ENCODE data around the gene FOXR1.

DNA sequence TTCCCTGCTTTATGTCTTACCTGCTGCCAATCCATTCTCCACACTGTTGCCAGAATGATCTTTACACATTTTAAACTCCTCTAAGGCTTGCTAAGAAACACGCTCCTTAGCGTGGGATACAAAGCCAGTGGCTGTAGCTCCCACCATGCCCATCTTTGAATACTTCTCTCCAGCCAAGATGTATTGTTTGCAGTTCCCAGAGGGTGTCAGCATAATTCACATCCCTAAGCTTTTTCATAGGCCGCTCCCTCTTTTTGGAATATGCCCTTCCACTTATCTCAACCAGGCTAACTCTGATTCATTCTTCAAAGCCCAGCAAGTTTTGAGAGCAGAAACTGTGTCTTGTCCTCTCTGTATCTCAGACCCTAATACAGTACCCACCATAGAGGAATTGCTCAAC is 23.6 kb upstream of the FOXR1 start:
- TF ChIP-seq EZH2phosphoT487 (IDR thresholded peaks at IDR 0.05) (no peak), EZH2 (IDR thresholded peaks at IDR 0.05) (no peak)
- TF ChIP-seq, protein P1, sequence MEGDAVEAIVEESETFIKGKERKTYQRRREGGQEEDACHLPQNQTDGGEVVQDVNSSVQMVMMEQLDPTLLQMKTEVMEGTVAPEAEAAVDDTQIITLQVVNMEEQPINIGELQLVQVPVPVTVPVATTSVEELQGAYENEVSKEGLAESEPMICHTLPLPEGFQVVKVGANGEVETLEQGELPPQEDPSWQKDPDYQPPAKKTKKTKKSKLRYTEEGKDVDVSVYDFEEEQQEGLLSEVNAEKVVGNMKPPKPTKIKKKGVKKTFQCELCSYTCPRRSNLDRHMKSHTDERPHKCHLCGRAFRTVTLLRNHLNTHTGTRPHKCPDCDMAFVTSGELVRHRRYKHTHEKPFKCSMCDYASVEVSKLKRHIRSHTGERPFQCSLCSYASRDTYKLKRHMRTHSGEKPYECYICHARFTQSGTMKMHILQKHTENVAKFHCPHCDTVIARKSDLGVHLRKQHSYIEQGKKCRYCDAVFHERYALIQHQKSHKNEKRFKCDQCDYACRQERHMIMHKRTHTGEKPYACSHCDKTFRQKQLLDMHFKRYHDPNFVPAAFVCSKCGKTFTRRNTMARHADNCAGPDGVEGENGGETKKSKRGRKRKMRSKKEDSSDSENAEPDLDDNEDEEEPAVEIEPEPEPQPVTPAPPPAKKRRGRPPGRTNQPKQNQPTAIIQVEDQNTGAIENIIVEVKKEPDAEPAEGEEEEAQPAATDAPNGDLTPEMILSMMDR (IDR thresholded peaks at IDR 0.05), result no peak
